Measurements from ENCODE around the gene GATA5. TPM values are rescaled to one million over a fixed set of nuclear protein-coding genes. Genes with fewer than 3 reads are reported as not detected.

The GATA5 gene
- total RNA-seq, 4 donors from 2014 or later = 0.23 to 2.1 (median 1.2) TPM

- TF ChIP-seq POLR2A (IDR thresholded peaks at IDR 0.05) (no peak), POLR2AphosphoS5 (IDR thresholded peaks at IDR 0.05) (no peak), EP300 (IDR thresholded peaks at IDR 0.05) (no peak)
- TF ChIP-seq, protein P1, sequence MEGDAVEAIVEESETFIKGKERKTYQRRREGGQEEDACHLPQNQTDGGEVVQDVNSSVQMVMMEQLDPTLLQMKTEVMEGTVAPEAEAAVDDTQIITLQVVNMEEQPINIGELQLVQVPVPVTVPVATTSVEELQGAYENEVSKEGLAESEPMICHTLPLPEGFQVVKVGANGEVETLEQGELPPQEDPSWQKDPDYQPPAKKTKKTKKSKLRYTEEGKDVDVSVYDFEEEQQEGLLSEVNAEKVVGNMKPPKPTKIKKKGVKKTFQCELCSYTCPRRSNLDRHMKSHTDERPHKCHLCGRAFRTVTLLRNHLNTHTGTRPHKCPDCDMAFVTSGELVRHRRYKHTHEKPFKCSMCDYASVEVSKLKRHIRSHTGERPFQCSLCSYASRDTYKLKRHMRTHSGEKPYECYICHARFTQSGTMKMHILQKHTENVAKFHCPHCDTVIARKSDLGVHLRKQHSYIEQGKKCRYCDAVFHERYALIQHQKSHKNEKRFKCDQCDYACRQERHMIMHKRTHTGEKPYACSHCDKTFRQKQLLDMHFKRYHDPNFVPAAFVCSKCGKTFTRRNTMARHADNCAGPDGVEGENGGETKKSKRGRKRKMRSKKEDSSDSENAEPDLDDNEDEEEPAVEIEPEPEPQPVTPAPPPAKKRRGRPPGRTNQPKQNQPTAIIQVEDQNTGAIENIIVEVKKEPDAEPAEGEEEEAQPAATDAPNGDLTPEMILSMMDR (IDR thresholded peaks at IDR 0.05) = no peak
- DNase-seq (ENCODE audit: low spot score in 2 of 2) = no peak
- no peaks in the 10 kb centered on the region for H3K9me3 ChIP-seq
- WGBS = 69% methylated on average over 6 of the region's 13 CpGs
- H3K27ac ChIP-seq = no peak overlapping the region
- H3K4me3 ChIP-seq = no peak overlapping the region
- H3K4me1 ChIP-seq = no peaks in the 10 kb centered on the region
- peaks cover 73% of the 10 kb centered on the region for H3K27me3 ChIP-seq
- no peaks in the 10 kb centered on the region for H3K36me3 ChIP-seq
These were observed 44.0 kb upstream of the GATA5 start for GRCh38 chr20:62519826-62520225.

DNA sequence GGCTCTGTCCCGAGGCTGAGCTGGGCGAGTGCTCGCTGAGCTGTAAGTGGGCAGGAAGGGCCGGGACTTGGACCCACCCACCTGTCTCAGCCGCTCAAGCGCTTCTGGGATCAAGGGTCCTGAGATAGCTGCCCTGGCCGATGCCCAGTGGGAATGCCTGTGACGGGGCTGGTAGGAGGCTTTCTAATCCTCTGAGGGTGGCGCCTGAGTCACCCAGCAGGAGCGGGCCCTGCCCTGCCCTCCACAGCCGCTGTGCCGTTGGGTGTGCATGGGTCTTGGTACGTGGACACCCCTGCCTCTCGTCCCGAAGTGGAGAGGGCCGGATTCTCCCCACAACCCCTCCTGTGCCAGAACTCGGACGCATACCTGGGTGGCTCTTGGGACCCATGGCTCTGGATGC is 43.1 kb upstream of the GATA5 start:
- Histone ChIP-seq H3K27ac (no peak overlapping the region), H3K4me3 (no peak overlapping the region), H3K9me3 (no peaks in the 10 kb centered on the region), H3K4me1 (no peaks in the 10 kb centered on the region), H3K36me3 (no peaks in the 10 kb centered on the region), H3K27me3 (peaks cover 75% of the 10 kb centered on the region)
- TF ChIP-seq POLR2AphosphoS5 (IDR thresholded peaks at IDR 0.05) = no peak
- DNase-seq (ENCODE audit: low spot score in 2 of 2) = no peak
- WGBS = 81% methylated on average over 4 of the region's 18 CpGs

- no peak overlapping the region for H3K27ac ChIP-seq
- TF ChIP-seq EP300 (IDR thresholded peaks at IDR 0.05) (no peak), POLR2A (IDR thresholded peaks at IDR 0.05) (no peak)
- TF ChIP-seq, protein P1 (IDR thresholded peaks at IDR 0.05) = no peak
- H3K4me3 ChIP-seq = no peak overlapping the region
- H3K27me3 ChIP-seq = peaks cover 75% of the 10 kb centered on the region
- no peak for DNase-seq (ENCODE audit: low spot score in 2 of 2)
- no peaks in the 10 kb centered on the region for H3K36me3 ChIP-seq
- no peaks in the 10 kb centered on the region for H3K4me1 ChIP-seq
- 65% methylated on average over 5 of the region's 15 CpGs for WGBS
- no peaks in the 10 kb centered on the region for H3K9me3 ChIP-seq
These were observed 42.3 kb upstream of the GATA5 start for GRCh38 chr20:62517901-62518610.

DNA sequence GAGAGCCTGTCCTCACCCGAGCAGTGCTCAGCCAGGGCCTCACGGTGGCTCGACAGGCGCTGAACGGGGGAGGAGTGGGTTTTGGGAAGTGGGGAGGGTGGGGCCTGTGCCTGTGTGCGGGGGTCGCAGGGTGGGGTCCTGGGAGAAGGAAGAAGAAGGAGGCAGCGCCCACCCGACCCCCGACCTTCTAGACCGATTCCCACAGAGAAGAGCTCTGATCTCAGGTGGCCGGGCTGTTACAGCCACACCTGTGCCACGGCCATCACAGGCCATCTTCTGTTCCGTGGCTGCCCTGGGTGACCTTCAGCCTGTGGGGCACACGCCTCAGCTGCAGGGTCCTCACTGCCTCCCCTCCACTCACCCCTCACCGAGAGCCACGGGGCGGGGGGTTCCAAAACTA is 41.4 kb upstream of the GATA5 start:
- Histone ChIP-seq H3K36me3 (no peaks in the 10 kb centered on the region), H3K27me3 (peaks cover 77% of the 10 kb centered on the region), H3K27ac (no peak overlapping the region), H3K9me3 (no peaks in the 10 kb centered on the region), H3K4me1 (no peaks in the 10 kb centered on the region), H3K4me3 (no peak overlapping the region)
- 67% methylated on average over 6 of the region's 18 CpGs for WGBS
- no peak for DNase-seq (ENCODE audit: low spot score in 2 of 2)
- no peak for TF ChIP-seq POLR2AphosphoS5 (IDR thresholded peaks at IDR 0.05)
- TF ChIP-seq POLR2A (IDR thresholded peaks at IDR 0.05) = no peak
- TF ChIP-seq, protein P1 (IDR thresholded peaks at IDR 0.05) = no peak

GRCh38 chr20:62516338-62516737 is 40.5 kb upstream of the GATA5 start:
- no peak overlapping the region for H3K4me3 ChIP-seq
- peaks cover 78% of the 10 kb centered on the region for H3K27me3 ChIP-seq

More at GRCh38 chr20:62516338-62516737, 40.5 kb upstream of the GATA5 start:
- 78% methylated on average over 8 of the region's 13 CpGs for WGBS
- Histone ChIP-seq H3K27ac (no peak overlapping the region), H3K9me3 (no peaks in the 10 kb centered on the region), H3K4me1 (no peaks in the 10 kb centered on the region), H3K36me3 (no peaks in the 10 kb centered on the region)
- DNase-seq (ENCODE audit: low spot score in 2 of 2) = no peak
- TF ChIP-seq EP300 (IDR thresholded peaks at IDR 0.05) = no peak
- TF ChIP-seq, protein P1 (IDR thresholded peaks at IDR 0.05) = no peak
- no peak for TF ChIP-seq POLR2AphosphoS5 (IDR thresholded peaks at IDR 0.05)
- no peak for TF ChIP-seq POLR2A (IDR thresholded peaks at IDR 0.05)

All from suprapubic skin (tissue), 4 donors.